HFFc6 (cell line): Measurements from ENCODE around the gene VAMP2. TPM values are rescaled to one million over a fixed set of nuclear protein-coding genes. Genes with fewer than 3 reads are reported as not detected.

Experiments used
- DNase-seq: peaks from one replicate; pipeline ENCODE4 v3.0.0-alpha.2; 2018
- H3K27ac Mint-ChIP-seq: 2 replicates; pipeline ENCODE4 v1.8.0; 2020; ENCODE audit warnings: mild to moderate bottlenecking, mixed read lengths
- H3K27me3 Mint-ChIP-seq: 2 replicates; pipeline ENCODE4 v1.8.0; 2021; ENCODE audit warnings: mild to moderate bottlenecking, moderate library complexity, mixed read lengths; ENCODE audit not compliant: insufficient read depth
- H3K36me3 Mint-ChIP-seq: 2 replicates; pipeline ENCODE4 v1.8.0; 2021; ENCODE audit warnings: low read depth, mixed read lengths
- H3K4me1 Mint-ChIP-seq: 2 replicates; pipeline ENCODE4 v1.8.0; 2020; ENCODE audit warnings: low read depth, mixed read lengths
- H3K4me3 Mint-ChIP-seq: 2 replicates; pipeline ENCODE4 v1.8.0; 2020; ENCODE audit warnings: mild to moderate bottlenecking, moderate library complexity, mixed read lengths
- H3K9me3 Mint-ChIP-seq: 2 replicates; pipeline ENCODE4 v1.8.0; 2020; ENCODE audit warnings: mild to moderate bottlenecking, mixed read lengths
- CTCF ChIP-seq: fragments of 200-600 bp; sonication (generic); IDR thresholded peaks from 2 replicates; pipeline ENCODE4 v1.5.0; 2021; ENCODE audit warnings: antibody characterized with exemption, mild to moderate bottlenecking
- total RNA-seq, 6 experiments: library from RNA; stranded (reverse); fragmentation: NEBNext Ultra II Directional; extraction: Animal tissue kit (Norgen Biotek cat#: 25700); gene quantifications; 2 replicates in 1 of 6; 3 replicates in 5 of 6; pipeline ENCODE4 v1.2.3, GENCODE V29; 2021

Gene VAMP2
- total RNA-seq, 6 experiments from 2014 or later, result 37.0 to 47.6 (median 44.5) TPM

DNA sequence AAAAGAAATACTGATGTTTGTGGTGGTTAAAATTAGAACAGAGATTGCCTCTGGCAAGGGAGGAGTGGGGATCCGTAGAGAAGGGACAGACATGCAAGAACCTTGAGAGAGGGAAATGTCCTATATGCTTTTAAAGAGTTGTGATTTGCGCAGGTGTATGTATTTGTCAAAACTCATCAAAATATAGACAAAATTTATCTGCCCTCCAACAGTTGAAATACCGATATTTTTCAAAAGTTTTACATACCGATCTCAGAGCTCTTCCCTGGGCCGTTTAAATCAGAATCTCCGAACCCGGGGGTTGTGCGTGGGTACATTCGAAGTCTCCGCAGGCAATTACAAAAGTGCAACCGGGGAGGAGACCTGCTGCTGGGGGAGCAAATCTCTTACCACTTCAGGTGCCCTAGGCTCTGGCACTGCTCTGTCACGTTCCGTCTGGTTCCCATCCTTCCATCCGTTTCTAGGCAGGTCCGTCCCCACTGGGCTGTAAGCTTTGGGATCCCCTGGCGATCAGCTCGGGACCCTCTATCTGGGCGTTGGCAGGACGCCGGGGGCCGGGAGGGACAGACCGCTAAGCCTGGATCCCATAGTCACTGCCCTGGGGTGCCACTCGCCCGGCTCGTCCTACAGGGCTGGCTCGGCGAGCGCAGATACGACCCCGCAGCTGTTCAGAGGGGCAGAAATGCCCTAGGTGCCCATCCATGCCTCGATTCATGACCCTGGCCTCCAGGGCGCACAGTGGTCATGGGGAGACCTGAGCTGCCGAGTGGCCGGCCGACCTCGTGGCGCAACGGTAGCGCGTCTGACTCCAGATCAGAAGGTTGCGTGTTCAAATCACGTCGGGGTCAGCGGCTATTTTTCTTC is 23.1 kb upstream of the VAMP2 start:
- Mint-ChIP-seq H3K4me1 (peaks cover 10% of the 10 kb centered on the region), H3K27me3 (peaks cover 2% of the 10 kb centered on the region; the same call in 1 of the 2 replicates), H3K36me3 (no peaks in the 10 kb centered on the region), H3K9me3 (no peaks in the 10 kb centered on the region), H3K4me3 (no peak overlapping the region), H3K27ac (no peak overlapping the region)
- no peak for TF ChIP-seq CTCF
- DNase-seq, result peak; percentile 56

GRCh38 chr17:8176998-8177731 is 14.4 kb upstream of the VAMP2 start:
- H3K4me3 Mint-ChIP-seq, result peak overlapping the region; percentile 94
- peak overlapping the region; percentile 83 for H3K27ac Mint-ChIP-seq
- H3K27me3 Mint-ChIP-seq, result peaks cover 3% of the 10 kb centered on the region

DNA sequence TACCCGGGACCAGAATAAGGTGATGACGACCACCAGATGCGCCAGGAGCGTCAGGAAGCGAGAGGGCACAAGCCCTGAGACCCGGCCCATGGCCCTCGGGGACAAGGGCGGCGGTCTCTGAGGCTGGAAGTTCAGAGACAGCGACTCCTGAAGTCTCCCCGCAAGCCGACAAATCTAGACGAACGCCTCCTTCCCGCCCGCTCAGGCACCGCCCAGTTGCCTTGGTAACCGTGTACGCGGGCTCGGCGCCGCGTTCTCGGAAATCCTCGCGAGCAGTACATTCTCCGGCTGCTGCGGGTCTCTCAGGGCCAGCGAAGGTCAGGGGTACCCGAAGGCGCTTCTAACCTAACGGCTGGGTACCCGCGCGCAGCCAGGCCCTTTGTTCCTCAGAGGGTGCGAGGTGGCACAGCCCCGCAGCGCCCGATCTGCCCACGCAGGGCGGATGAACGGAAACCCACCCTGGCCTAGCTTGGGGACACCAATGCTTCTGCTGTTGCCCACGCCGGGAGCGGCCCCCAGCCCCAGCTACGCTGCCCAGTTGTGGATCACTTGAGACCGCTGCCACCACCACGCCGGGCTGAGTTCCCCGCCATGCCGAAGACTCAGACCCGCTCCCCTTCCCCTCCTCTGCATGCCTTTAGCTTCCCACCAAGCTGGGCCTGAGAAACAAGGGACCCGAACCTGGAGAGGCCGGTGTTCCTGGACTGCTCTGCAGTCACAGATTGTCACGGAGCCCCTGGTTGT is 13.6 kb upstream of the VAMP2 start, which contains the start of gene TMEM107:
TSS of gene TMEM107 (minus strand) at position 184 of the 744 bp plus-strand sequence. CDS start at position 90, 94 bp downstream.
- no peaks in the 10 kb centered on the region for H3K9me3 Mint-ChIP-seq

More at GRCh38 chr17:8176998-8177731, 14.4 kb upstream of the VAMP2 start:
- H3K36me3 Mint-ChIP-seq, result no peaks in the 10 kb centered on the region
- H3K9me3 Mint-ChIP-seq, result no peaks in the 10 kb centered on the region
- no peak for TF ChIP-seq CTCF
- peaks cover 47% of the 10 kb centered on the region for H3K4me1 Mint-ChIP-seq
- no peak for DNase-seq

GRCh38 chr17:8175795-8176196 is 13.0 kb upstream of the VAMP2 start:
- H3K4me1 Mint-ChIP-seq, result peaks cover 49% of the 10 kb centered on the region
- H3K27ac Mint-ChIP-seq, result peak overlapping the region; percentile 83
- H3K4me3 Mint-ChIP-seq, result peak overlapping the region; percentile 94
- no peak for DNase-seq
- H3K36me3 Mint-ChIP-seq, result no peaks in the 10 kb centered on the region
- no peak for TF ChIP-seq CTCF
- no peaks in the 10 kb centered on the region for H3K9me3 Mint-ChIP-seq
- peaks cover 6% of the 10 kb centered on the region for H3K27me3 Mint-ChIP-seq

More for the DNA sequence above, 13.6 kb upstream of the VAMP2 start, which contains the start of gene TMEM107:
- peak; percentile 26; the same call in 1 of the 2 replicates for TF ChIP-seq CTCF
- Mint-ChIP-seq H3K27me3 (peaks cover 6% of the 10 kb centered on the region), H3K27ac (peak within 1 kb of the TSS; percentile 83), H3K4me1 (peaks cover 49% of the 10 kb centered on the region), H3K4me3 (peak within 1 kb of the TSS; percentile 94), H3K36me3 (no peaks in the 10 kb centered on the region)
- peak; percentile 76 for DNase-seq

GRCh38 chr17:8173871-8174322 is 11.1 kb upstream of the VAMP2 start:
- DNase-seq, result no peak
- Mint-ChIP-seq H3K4me3 (peak overlapping the region; percentile 91), H3K27ac (peak overlapping the region; percentile 100), H3K9me3 (no peaks in the 10 kb centered on the region), H3K4me1 (peaks cover 49% of the 10 kb centered on the region), H3K27me3 (peaks cover 6% of the 10 kb centered on the region), H3K36me3 (no peaks in the 10 kb centered on the region)
- TF ChIP-seq CTCF, result no peak
